Neural cell (in vitro differentiated cells): ENCODE results near the gene TSKS. TPM values are rescaled to one million over a fixed set of nuclear protein-coding genes. Genes with fewer than 3 reads are reported as not detected.

Source experiments
- H2AFZ ChIP-seq: fragments of 200-600, 300-800 bp; sonication (generic), shearing (Covaris generic); 2 replicates; pipeline ENCODE4 v1.6.0; 2014; ENCODE audit warnings: low read depth, mild to moderate bottlenecking, antibody characterized with exemption, low read length, moderate library complexity
- H3F3A ChIP-seq: fragments of 200-600 bp; shearing (Covaris generic); 2 replicates; pipeline ENCODE4 v1.6.1; 2016; ENCODE audit warnings: mild to moderate bottlenecking, moderate library complexity, mixed read lengths, antibody characterized with exemption, low read length; ENCODE audit not compliant: insufficient read depth, poor library complexity, severe bottlenecking
- H3K27ac ChIP-seq: fragments of 200-600, 300-800 bp; sonication (generic), shearing (Covaris generic); 2 replicates; pipeline ENCODE4 v1.5.1; 2014; ENCODE audit warnings: mild to moderate bottlenecking, low read length, moderate library complexity
- H3K27me3 ChIP-seq: fragments of 300-800, 200-600 bp; sonication (generic), shearing (Covaris generic); 2 replicates; pipeline ENCODE4 v1.6.0; 2014; ENCODE audit warnings: mild to moderate bottlenecking, low read depth, low read length, moderate library complexity; ENCODE audit not compliant: insufficient read depth
- H3K36me3 ChIP-seq: fragments of 300-800, 200-600 bp; sonication (generic), shearing (Covaris generic); 2 replicates; pipeline ENCODE4 v1.5.1; 2014; ENCODE audit warnings: mild to moderate bottlenecking, antibody characterized with exemption, low read length, moderate library complexity; ENCODE audit not compliant: insufficient read depth
- H3K4me2 ChIP-seq: fragments of 300-800, 200-600 bp; sonication (generic), shearing (Covaris generic); 2 replicates; pipeline ENCODE4 v1.6.0; 2014; ENCODE audit warnings: mild to moderate bottlenecking, low read length
- H3K4me3 ChIP-seq: fragments of 300-800, 200-600 bp; sonication (generic), shearing (Covaris generic); 2 replicates; pipeline ENCODE4 v1.5.1; 2014; ENCODE audit warnings: mild to moderate bottlenecking, low read length, moderate library complexity
- H3K79me2 ChIP-seq: fragments of 200-600 bp; shearing (Covaris generic); replicated peaks from 2 replicates; pipeline ENCODE4 v1.6.0; 2014; ENCODE audit warnings: mild to moderate bottlenecking, low read length, moderate library complexity; ENCODE audit not compliant: insufficient read depth
- H3K9ac ChIP-seq: fragments of 300-800, 200-600 bp; sonication (generic), shearing (Covaris generic); 2 replicates; pipeline ENCODE4 v1.6.1; 2016; ENCODE audit warnings: mild to moderate bottlenecking, low read length, mixed read lengths
- H3K9me2 ChIP-seq: fragments of 200-600 bp; shearing (Covaris generic); 2 replicates; pipeline ENCODE4 v1.6.1; 2016; ENCODE audit warnings: mild to moderate bottlenecking, low read length, mixed read lengths; ENCODE audit not compliant: insufficient read depth
- H3K9me3 ChIP-seq: fragments of 200-600, 300-800 bp; sonication (generic), shearing (Covaris generic); 2 replicates; pipeline ENCODE4 v1.6.1; 2016; ENCODE audit warnings: mild to moderate bottlenecking, mixed run types, low read length, moderate library complexity, mixed read lengths
- H4K20me1 ChIP-seq: fragments of 200-600 bp; shearing (Covaris generic); 2 replicates; pipeline ENCODE4 v1.6.1; 2016; ENCODE audit warnings: mild to moderate bottlenecking, mixed run types; ENCODE audit not compliant: insufficient read depth
- CTCF ChIP-seq: fragments of 450-650 bp; IDR thresholded peaks from 2 replicates; pipeline ENCODE4 v1.5.1; 2014; ENCODE audit warnings: antibody characterized with exemption, mild to moderate bottlenecking, moderate library complexity; ENCODE audit not compliant: poor library complexity, severe bottlenecking
- EP300 ChIP-seq: fragments of 450-650 bp; conservative IDR thresholded peaks from 2 replicates; pipeline ENCODE4 v1.6.1; 2014; ENCODE audit warnings: antibody characterized with exemption, mild to moderate bottlenecking, moderate library complexity; ENCODE audit not compliant: poor library complexity, severe bottlenecking
- EZH2 ChIP-seq: fragments of 200-600, 300-800 bp; shearing (Covaris generic), sonication (generic); IDR thresholded peaks from 2 replicates; pipeline ENCODE4 v1.6.1; 2014; ENCODE audit warnings: antibody characterized with exemption, low read length, borderline replicate concordance, mild to moderate bottlenecking; ENCODE audit not compliant: insufficient read depth, poor library complexity, severe bottlenecking
- MXI1 ChIP-seq: fragments of 450-650 bp; conservative IDR thresholded peaks from 2 replicates; pipeline ENCODE4 v1.6.1; 2014; ENCODE audit warnings: antibody characterized with exemption, mild to moderate bottlenecking; ENCODE audit not compliant: poor library complexity, severe bottlenecking
- POLR2AphosphoS5 ChIP-seq: IDR thresholded peaks from 2 replicates; pipeline ENCODE4 v1.6.1; 2012
- RAD21 ChIP-seq: fragments of 450-650 bp; conservative IDR thresholded peaks from 2 replicates; pipeline ENCODE4 v1.6.1; 2014; ENCODE audit warnings: antibody characterized with exemption, mild to moderate bottlenecking, moderate library complexity
- REST ChIP-seq: IDR thresholded peaks from 2 replicates; pipeline ENCODE4 v1.6.1; 2012; ENCODE audit warnings: borderline replicate concordance
- SMC3 ChIP-seq: fragments of 450-650 bp; conservative IDR thresholded peaks from 2 replicates; pipeline ENCODE4 v1.6.1; 2014; ENCODE audit warnings: antibody characterized with exemption, mild to moderate bottlenecking, moderate library complexity; ENCODE audit not compliant: poor library complexity
- TAF1 ChIP-seq: IDR thresholded peaks from 2 replicates; pipeline ENCODE4 v1.6.1; 2012; ENCODE audit warnings: low read depth
- polyA plus RNA-seq: library from polyadenylated mRNA; depleted of rRNA; stranded (reverse); fragments of >200 nt; gene quantifications from 2 replicates; pipeline ENCODE4 v1.2.3, GENCODE V29; 2014

The TSKS gene
- polyA plus RNA-seq, 1 donor from 2014 or later = not detected

GRCh38 chr19:49704888-49705642 lies 58.0 kb downstream of the TSKS start:
- no peak overlapping the region for H3K9ac ChIP-seq
- no peak overlapping the region for H2AFZ ChIP-seq
- no peaks in the 10 kb centered on the region for H3K27me3 ChIP-seq
- H4K20me1 ChIP-seq = no peaks in the 10 kb centered on the region
- H3K9me3 ChIP-seq = no peaks in the 10 kb centered on the region
- H3K4me3 ChIP-seq = no peak overlapping the region
- no peak overlapping the region for H3K27ac ChIP-seq
- no peaks in the 10 kb centered on the region for H3K79me2 ChIP-seq
- H3K9me2 ChIP-seq = no peaks in the 10 kb centered on the region
- H3F3A ChIP-seq = no peaks in the 10 kb centered on the region
- TF ChIP-seq EZH2 = no peak
- TF ChIP-seq POLR2AphosphoS5 = no peak
- no peak for TF ChIP-seq MXI1
- no peak for TF ChIP-seq REST
- TF ChIP-seq TAF1 = no peak
- no peak for TF ChIP-seq EP300
- TF ChIP-seq RAD21 = no peak
- no peak for TF ChIP-seq CTCF
- no peak overlapping the region for H3K4me2 ChIP-seq
- H3K36me3 ChIP-seq = peaks cover 5% of the 10 kb centered on the region

- Histone ChIP-seq H3K4me2 (no peak overlapping the region), H3K36me3 (peaks cover 13% of the 10 kb centered on the region), H3K9ac (no peak overlapping the region), H3K9me2 (no peaks in the 10 kb centered on the region), H4K20me1 (no peaks in the 10 kb centered on the region), H3K27me3 (no peaks in the 10 kb centered on the region), H3K9me3 (no peaks in the 10 kb centered on the region), H3F3A (no peaks in the 10 kb centered on the region), H2AFZ (no peak overlapping the region), H3K27ac (no peak overlapping the region), H3K4me3 (no peak overlapping the region), H3K79me2 (no peaks in the 10 kb centered on the region)
- no peak for TF ChIP-seq SMC3
- TF ChIP-seq POLR2AphosphoS5 = no peak
- TF ChIP-seq EP300 = no peak
- no peak for TF ChIP-seq RAD21
- TF ChIP-seq REST = no peak
- TF ChIP-seq TAF1 = no peak
- TF ChIP-seq EZH2 = no peak
- TF ChIP-seq CTCF = no peak
- TF ChIP-seq MXI1 = no peak
Observed at GRCh38 chr19:49701271-49701786, 61.8 kb downstream of the TSKS start.
